HG02973 (cell line): ENCODE measurements around the gene PGAP3.

Experiments
- ATAC-seq: cut with Tn5 transposase; IDR thresholded peaks from one replicate; pipeline ENCODE4 v1.9.1; 2021; ENCODE audit warnings: moderate library complexity; ENCODE audit not compliant: unreplicated experiment

Gene PGAP3

GRCh38 chr17:39624313-39624712 is 63.5 kb downstream of the PGAP3 start:
- ATAC-seq: no peak

GRCh38 chr17:39623356-39623950 is 64.4 kb downstream of the PGAP3 start:
- ATAC-seq: no peak

GRCh38 chr17:39622380-39623006 is 65.4 kb downstream of the PGAP3 start:
- ATAC-seq: no peak

DNA sequence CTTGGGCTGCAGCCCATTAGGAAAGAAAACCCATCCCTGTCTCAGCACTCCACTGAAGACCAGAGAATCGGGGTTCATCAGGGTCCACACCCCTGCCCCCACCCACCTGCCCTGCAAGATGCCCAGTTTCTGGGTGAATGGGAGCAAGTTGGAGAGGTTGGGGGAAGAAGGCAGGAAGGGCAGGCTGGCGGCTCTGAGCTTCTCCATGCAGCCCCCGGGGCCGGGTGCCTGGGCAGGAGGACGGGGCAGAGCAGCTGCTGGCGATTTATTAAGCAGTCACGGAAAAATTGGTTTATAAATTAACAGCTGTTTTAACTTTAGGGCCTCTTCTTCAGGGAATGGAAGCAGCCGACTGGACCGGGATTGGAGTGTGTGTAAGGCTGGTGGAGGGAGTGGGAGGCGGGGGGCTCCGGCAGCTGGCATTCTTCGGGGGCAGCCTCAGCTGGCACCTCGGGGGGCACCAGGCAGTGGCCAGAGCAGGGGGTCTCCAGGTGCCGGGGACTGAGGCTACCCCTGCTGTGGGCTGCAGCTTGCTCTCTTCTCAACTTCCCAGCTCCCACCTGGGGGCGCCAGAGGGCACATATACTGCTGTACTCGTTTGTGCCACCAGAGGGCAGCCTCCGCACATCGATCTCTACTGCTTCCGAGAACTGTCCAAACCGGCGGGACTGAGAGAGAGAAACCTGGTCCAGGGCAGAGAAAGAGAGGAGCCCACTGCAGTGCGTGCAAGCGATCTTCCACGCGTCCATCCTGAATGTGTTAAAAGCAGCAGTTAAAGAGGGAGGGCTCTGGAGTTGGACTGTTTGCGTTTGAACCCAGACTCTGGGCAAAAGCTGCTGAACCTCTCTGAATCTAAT is 66.1 kb downstream of the PGAP3 start:
- ATAC-seq: no peak
